Measurements from ENCODE around the gene AUTS2. TPM values are rescaled to one million over a fixed set of nuclear protein-coding genes. Genes with fewer than 3 reads are reported as not detected.

Gene AUTS2
- total and polyA plus RNA-seq, 2 of the 8 experiments (the other 6 are each of a cell fraction or from before 2014, with no cell fraction given), result 25.9 to 101 TPM

DNA sequence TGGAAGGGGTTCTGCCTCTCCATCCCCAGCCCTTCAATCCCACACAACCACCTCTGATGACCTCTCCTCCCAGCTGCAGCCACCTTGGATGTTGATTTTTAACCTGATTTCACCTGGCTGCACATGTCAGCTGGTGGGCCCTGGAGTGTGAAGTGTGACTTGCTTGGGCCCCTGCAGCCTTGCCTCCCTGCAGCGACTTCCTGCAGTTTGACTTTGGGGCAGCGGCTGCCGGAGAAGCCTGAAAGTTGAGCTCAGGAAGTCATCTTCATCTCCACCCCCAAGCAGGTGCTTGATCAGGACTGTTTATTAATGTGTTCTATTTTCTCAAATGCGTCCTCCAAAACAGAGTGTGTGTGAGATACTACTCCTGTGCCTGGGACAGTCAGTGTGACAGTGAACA is 858.4 kb downstream of the AUTS2 start (continued):
- TF ChIP-seq CTBP2 (IDR thresholded peaks at IDR 0.05; ENCODE audit: borderline replicate concordance, insufficient read depth, insufficient read length, low read length) (no peak), TEAD4 (IDR thresholded peaks at IDR 0.05; ENCODE audit: low read depth, low read length) (no peak), RNF2 (IDR thresholded peaks at IDR 0.05; ENCODE audit: borderline replicate concordance, low read depth, low read length, missing control alignments, poor library complexity, severe bottlenecking) (no peak), POLR2A (IDR thresholded peaks at IDR 0.05; ENCODE audit: control extremely low read depth in 1 of 2, low read depth in 2 of 2, low read length in 2 of 2) (no peak), TAF1 (IDR thresholded peaks at IDR 0.05; ENCODE audit: low read depth, low read length) (no peak), NRF1 (IDR thresholded peaks at IDR 0.05; ENCODE audit: low read depth, low read length) (no peak)
